Glutamatergic neuron (in vitro differentiated cells): ENCODE measurements around the gene PLEKHA7. TPM values are rescaled to one million over a fixed set of nuclear protein-coding genes. Genes with fewer than 3 reads are reported as not detected.

ENCODE experiments used
- DNase-seq: peaks from one replicate; pipeline ENCODE4 v3.0.0; 2022
- H3K27ac Mint-ChIP-seq: one replicate; pipeline ENCODE4 v1.8.0; 2020; ENCODE audit warnings: mild to moderate bottlenecking, mixed read lengths, inconsistent platforms; ENCODE audit not compliant: unreplicated experiment
- H3K27me3 Mint-ChIP-seq: one replicate; pipeline ENCODE4 v1.8.0; 2020; ENCODE audit warnings: mild to moderate bottlenecking, moderate library complexity, mixed read lengths, inconsistent platforms; ENCODE audit not compliant: unreplicated experiment
- H3K36me3 Mint-ChIP-seq: one replicate; pipeline ENCODE4 v1.8.0; 2020; ENCODE audit warnings: mild to moderate bottlenecking, mixed read lengths, inconsistent platforms; ENCODE audit not compliant: unreplicated experiment
- H3K4me1 Mint-ChIP-seq: one replicate; pipeline ENCODE4 v1.8.0; 2020; ENCODE audit warnings: mild to moderate bottlenecking, low read depth, mixed read lengths, inconsistent platforms; ENCODE audit not compliant: unreplicated experiment
- H3K4me3 Mint-ChIP-seq: one replicate; pipeline ENCODE4 v1.8.0; 2020; ENCODE audit warnings: mild to moderate bottlenecking, mixed read lengths, inconsistent platforms; ENCODE audit not compliant: unreplicated experiment
- H3K9me3 Mint-ChIP-seq: one replicate; pipeline ENCODE4 v1.8.0; 2020; ENCODE audit warnings: mild to moderate bottlenecking, moderate library complexity, mixed read lengths, inconsistent platforms; ENCODE audit not compliant: unreplicated experiment
- total RNA-seq: library from RNA; stranded (reverse); fragmentation: NEBNext Ultra II Directional; extraction: Animal tissue kit (Norgen Biotek cat#: 25700); gene quantifications from one replicate; pipeline ENCODE4 v1.2.1, GENCODE V29; 2021; ENCODE audit not compliant: unreplicated experiment
- TF ChIP-seq, protein P1 (sequence below): fragments of 200-600 bp; sonication (generic); IDR thresholded peaks from one replicate; pipeline ENCODE4 v1.5.0; 2021; ENCODE audit not compliant: partially characterized antibody, unreplicated experiment

Gene PLEKHA7
- total RNA-seq, 1 donor from 2014 or later = 5.7 TPM

DNA sequence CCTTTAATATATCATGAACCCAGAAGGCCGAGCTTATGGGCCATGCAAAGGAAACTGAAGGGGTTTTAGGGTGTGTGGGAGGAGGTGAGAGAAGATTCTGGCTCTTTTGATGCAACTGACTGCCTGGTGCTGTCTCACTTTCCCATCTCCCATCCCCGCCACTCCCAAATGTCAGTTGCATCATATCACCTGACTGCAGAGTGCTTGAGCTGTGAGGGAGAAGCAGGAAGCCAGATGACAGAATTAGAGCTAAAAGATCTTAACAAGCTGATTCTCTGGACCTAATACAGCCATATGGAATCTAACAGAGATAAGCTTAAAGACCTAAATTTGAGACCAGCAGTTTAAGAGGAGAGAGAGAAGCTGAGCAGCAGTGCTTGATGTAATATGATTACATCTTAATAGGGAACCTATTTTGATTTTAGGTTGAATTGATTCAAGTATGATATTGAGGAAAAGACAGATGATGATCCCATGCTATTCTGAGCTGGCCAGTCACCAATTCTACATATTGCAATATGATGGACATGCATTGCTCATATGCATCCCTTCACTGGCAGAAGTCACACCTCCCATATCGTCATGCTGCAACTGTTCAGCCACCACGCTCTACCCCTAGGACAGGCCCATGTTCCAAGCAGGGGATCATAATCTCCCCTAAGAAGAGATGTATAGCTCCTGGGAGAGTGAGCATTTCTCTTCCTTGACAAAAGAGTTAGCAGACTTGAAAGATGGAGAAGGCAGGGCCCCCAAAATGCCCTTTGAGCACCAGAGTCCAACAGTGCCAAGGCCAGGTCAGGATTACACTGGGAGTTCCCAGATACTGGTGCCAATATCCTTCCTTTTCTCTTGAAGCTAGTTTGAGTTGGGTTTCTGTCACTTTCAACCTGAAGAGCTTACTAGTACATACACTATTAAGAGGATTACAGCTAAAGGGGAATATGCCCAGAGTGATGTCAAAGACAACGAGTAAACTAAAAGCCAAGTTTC is 44.9 kb downstream of the PLEKHA7 start:
- Mint-ChIP-seq H3K27me3 (peaks cover 13% of the 10 kb centered on the region), H3K4me3 (no peak overlapping the region), H3K36me3 (no peaks in the 10 kb centered on the region), H3K9me3 (peaks cover 1% of the 10 kb centered on the region), H3K4me1 (no peaks in the 10 kb centered on the region), H3K27ac (no peak overlapping the region)
- DNase-seq = no peak
- TF ChIP-seq, protein P1, sequence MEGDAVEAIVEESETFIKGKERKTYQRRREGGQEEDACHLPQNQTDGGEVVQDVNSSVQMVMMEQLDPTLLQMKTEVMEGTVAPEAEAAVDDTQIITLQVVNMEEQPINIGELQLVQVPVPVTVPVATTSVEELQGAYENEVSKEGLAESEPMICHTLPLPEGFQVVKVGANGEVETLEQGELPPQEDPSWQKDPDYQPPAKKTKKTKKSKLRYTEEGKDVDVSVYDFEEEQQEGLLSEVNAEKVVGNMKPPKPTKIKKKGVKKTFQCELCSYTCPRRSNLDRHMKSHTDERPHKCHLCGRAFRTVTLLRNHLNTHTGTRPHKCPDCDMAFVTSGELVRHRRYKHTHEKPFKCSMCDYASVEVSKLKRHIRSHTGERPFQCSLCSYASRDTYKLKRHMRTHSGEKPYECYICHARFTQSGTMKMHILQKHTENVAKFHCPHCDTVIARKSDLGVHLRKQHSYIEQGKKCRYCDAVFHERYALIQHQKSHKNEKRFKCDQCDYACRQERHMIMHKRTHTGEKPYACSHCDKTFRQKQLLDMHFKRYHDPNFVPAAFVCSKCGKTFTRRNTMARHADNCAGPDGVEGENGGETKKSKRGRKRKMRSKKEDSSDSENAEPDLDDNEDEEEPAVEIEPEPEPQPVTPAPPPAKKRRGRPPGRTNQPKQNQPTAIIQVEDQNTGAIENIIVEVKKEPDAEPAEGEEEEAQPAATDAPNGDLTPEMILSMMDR = no peak

DNA sequence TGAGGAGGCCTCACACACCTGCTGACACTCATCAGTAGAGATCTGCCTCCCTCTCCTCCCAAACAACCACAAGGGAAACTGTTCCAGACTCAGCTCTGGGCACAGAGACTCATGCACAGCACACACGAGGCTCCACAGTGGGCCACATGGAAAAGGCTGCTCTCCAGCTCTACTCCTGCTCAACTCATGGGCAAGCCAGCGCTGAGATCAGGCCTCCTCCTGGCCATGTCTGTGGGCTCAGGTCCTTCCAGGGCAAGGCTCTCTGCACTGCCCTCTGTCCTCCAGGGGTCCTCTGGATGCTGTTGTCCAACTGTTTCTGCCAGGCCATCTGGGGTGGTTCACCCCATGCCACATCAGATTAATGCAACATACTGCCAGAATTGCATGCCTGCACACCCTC is 46.0 kb downstream of the PLEKHA7 start:
- TF ChIP-seq, protein P1 = no peak
- Mint-ChIP-seq H3K4me1 (no peaks in the 10 kb centered on the region), H3K9me3 (no peaks in the 10 kb centered on the region), H3K27me3 (peaks cover 10% of the 10 kb centered on the region), H3K4me3 (no peak overlapping the region), H3K36me3 (no peaks in the 10 kb centered on the region), H3K27ac (no peak overlapping the region)
- DNase-seq = no peak

DNA sequence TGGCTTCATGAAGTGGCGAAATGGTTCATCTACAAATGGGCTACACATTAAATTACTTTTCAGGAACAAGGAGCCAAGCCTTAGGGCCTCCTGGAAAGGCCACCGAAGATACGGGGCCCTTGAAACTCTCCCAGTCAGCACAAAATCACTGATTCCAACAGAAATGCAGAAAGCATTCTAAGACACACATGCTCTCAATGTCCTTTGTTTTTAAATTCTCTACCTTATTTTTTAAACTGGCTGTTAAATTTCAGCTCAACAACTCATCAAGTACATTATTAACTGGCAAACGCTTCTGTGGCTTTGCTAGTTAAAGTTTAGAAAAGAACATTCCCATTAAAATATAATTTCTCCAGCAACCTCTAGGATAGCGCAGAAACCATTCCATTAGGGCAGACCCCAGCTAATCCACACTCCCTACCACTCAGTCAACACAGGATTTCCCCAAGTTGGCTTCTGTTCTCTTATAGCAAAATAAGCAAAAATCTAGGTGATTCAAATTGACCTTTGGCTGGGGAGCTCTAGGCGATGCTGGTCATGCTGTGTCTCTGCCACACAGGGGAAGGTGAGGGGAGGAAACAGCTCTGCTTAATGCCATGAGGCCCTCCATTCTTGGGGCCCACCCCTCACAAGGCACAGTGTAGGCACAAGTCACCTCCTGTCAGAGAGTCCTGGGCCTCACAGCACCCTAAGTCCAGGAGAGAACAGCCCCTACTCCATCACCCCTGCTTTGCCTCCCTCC is 47.1 kb downstream of the PLEKHA7 start:
- Mint-ChIP-seq H3K36me3 (no peaks in the 10 kb centered on the region), H3K9me3 (no peaks in the 10 kb centered on the region), H3K4me3 (no peak overlapping the region), H3K4me1 (no peaks in the 10 kb centered on the region), H3K27me3 (peaks cover 9% of the 10 kb centered on the region), H3K27ac (no peak overlapping the region)
- TF ChIP-seq, protein P1 = no peak
- no peak for DNase-seq

DNA sequence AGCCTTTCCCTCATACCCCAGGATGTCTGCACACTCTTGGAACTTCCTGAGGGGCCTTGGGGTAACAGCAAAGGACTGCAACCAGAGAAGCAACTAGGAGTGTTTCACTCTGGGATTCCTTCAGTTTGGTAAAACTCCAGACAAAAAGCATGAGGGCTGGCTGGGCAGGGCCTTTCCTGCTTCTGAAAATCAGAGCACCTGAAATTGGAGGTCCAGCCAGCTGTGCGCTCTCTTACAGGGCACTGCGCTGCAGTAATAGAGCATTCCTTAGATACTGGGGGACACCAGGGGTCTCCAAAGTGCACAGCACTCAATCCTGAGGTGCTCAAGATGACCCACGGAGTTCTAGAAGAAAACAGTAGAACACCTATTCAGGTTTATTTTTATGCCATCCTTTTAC is 49.7 kb downstream of the PLEKHA7 start:
- peaks cover 2% of the 10 kb centered on the region for H3K9me3 Mint-ChIP-seq
- TF ChIP-seq, protein P1 = no peak
- H3K4me1 Mint-ChIP-seq = no peaks in the 10 kb centered on the region
- no peak overlapping the region for H3K4me3 Mint-ChIP-seq
- H3K27me3 Mint-ChIP-seq = peaks cover 9% of the 10 kb centered on the region
- H3K36me3 Mint-ChIP-seq = no peaks in the 10 kb centered on the region
- H3K27ac Mint-ChIP-seq = no peak overlapping the region
- no peak for DNase-seq
